ENCODE results near the gene NPEPPS. TPM values are rescaled to one million over a fixed set of nuclear protein-coding genes. Genes with fewer than 3 reads are reported as not detected.
"Not testable (repeated sequence)": the region's sequence is repeated elsewhere in the genome, so short reads cannot be mapped to it uniquely, and the experiment has no call there.

NPEPPS gene, protein sequence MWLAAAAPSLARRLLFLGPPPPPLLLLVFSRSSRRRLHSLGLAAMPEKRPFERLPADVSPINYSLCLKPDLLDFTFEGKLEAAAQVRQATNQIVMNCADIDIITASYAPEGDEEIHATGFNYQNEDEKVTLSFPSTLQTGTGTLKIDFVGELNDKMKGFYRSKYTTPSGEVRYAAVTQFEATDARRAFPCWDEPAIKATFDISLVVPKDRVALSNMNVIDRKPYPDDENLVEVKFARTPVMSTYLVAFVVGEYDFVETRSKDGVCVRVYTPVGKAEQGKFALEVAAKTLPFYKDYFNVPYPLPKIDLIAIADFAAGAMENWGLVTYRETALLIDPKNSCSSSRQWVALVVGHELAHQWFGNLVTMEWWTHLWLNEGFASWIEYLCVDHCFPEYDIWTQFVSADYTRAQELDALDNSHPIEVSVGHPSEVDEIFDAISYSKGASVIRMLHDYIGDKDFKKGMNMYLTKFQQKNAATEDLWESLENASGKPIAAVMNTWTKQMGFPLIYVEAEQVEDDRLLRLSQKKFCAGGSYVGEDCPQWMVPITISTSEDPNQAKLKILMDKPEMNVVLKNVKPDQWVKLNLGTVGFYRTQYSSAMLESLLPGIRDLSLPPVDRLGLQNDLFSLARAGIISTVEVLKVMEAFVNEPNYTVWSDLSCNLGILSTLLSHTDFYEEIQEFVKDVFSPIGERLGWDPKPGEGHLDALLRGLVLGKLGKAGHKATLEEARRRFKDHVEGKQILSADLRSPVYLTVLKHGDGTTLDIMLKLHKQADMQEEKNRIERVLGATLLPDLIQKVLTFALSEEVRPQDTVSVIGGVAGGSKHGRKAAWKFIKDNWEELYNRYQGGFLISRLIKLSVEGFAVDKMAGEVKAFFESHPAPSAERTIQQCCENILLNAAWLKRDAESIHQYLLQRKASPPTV
- total RNA-seq (2012; rRNA removed): 58.3 and 74.5 TPM in 2 replicates

- not testable (repeated sequence) for H3K4me1 ChIP-seq (ENCODE audit: control insufficient read depth, insufficient read depth, low read length); H3K27me3 ChIP-seq (ENCODE audit: control insufficient read depth, insufficient read depth, low read length); H3K36me3 ChIP-seq (ENCODE audit: insufficient read depth, low read length); H3K9me3 ChIP-seq (replicated peaks; ENCODE audit: low read length)
- Histone ChIP-seq H3K4me3 (ENCODE audit: low read length) (peak within 1 kb of the TSS; percentile 74), H3K9ac (ENCODE audit: low read depth, low read length) (peak within 1 kb of the TSS; percentile 86), H3K4me2 (ENCODE audit: low read length) (peak within 1 kb of the TSS; percentile 85)
These were observed at the start of gene NPEPPS for GRCh38 chr17:47530557-47531232. Gene NPEPPS (plus strand): TSS chr17:47531108. CDS start chr17:47531301, 193 bp downstream.

DNA sequence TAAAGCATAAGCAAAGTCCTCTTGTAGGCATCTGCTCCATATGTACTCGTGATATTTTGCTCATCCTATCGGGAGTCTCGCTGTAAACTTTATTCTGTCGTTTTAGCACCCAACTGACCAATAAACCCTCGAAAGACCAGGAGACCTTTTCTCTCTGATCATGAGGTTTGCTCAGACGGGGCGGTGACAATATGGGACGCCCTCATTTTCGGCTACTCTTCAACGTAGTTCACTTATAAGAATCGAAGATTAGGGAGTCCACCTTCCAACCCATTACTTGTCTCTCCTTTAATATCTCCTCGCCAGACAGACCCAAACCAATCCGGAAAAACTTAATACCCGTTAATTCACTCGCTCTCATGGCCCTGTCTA lies 39.1 kb upstream of the NPEPPS start:
- not testable (repeated sequence) for H3K4me1 ChIP-seq (ENCODE audit: control insufficient read depth, insufficient read depth, low read length); H3K27me3 ChIP-seq (ENCODE audit: control insufficient read depth, insufficient read depth, low read length); H3K9me3 ChIP-seq (replicated peaks; ENCODE audit: low read length); H3K36me3 ChIP-seq (ENCODE audit: insufficient read depth, low read length)
- Histone ChIP-seq H3K9ac (ENCODE audit: low read depth, low read length) (peak overlapping the region; percentile 87), H3K4me2 (ENCODE audit: low read length) (peak overlapping the region; percentile 78), H3K4me3 (ENCODE audit: low read length) (peak overlapping the region; percentile 78)

DNA sequence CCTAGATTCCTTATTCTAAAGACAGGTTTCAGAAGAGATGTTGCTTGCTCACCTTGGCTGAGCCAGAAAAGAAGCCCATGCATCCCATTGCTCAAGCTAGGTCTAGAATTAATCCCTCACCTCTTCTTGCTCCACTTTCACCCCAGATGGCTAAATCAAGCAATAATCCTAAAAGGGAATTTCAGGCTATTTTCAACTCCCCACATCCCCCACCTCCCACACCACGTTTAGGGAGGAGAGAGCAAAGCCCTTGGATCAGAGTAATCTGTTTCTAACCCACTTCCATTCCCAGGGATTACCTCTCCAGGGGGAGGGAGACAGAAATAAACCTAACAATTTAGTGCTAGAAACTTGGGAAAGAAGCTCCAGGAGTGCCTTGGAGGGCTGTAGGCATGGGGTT lies 31.8 kb upstream of the NPEPPS start:
- H3K4me3 ChIP-seq (ENCODE audit: low read length); H3K36me3 ChIP-seq (ENCODE audit: insufficient read depth, low read length); H3K4me2 ChIP-seq (ENCODE audit: low read length); H3K9me3 ChIP-seq (replicated peaks; ENCODE audit: low read length); H3K9ac ChIP-seq (ENCODE audit: low read depth, low read length); H3K27me3 ChIP-seq (ENCODE audit: control insufficient read depth, insufficient read depth, low read length): not testable (repeated sequence)
- peaks cover 26% of the 10 kb centered on the region for H3K4me1 ChIP-seq (ENCODE audit: control insufficient read depth, insufficient read depth, low read length)

GRCh38 chr17:47499494-47499893 lies 31.4 kb upstream of the NPEPPS start:
- H3K36me3 ChIP-seq (ENCODE audit: insufficient read depth, low read length); H3K27me3 ChIP-seq (ENCODE audit: control insufficient read depth, insufficient read depth, low read length): not testable (repeated sequence)

DNA sequence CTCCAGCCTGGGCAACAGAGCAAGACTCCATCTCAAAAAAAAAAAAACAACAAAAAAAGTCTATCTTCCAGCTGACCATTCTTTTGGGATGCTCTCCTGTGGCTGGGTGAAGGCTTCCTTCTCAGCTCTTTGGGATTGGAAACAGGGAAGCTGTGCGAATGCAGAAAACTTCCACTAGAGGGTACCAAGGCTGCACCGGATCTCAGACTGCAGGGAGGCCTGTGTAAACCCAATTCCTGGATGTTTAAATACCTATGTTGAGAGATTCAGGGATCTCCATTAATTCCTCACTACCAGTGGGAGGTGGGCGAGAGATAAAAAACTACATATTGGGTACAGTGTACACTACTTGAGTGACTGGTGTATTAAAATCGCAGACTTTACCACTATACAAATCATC lies 30.3 kb upstream of the NPEPPS start:
- not testable (repeated sequence) for H3K36me3 ChIP-seq (ENCODE audit: insufficient read depth, low read length); H3K9me3 ChIP-seq (replicated peaks; ENCODE audit: low read length); H3K27me3 ChIP-seq (ENCODE audit: control insufficient read depth, insufficient read depth, low read length); H3K9ac ChIP-seq (ENCODE audit: low read depth, low read length); H3K4me3 ChIP-seq (ENCODE audit: low read length); H3K4me2 ChIP-seq (ENCODE audit: low read length)
- peaks cover 26% of the 10 kb centered on the region for H3K4me1 ChIP-seq (ENCODE audit: control insufficient read depth, insufficient read depth, low read length)

More at GRCh38 chr17:47499494-47499893, 31.4 kb upstream of the NPEPPS start:
- H3K4me2 ChIP-seq (ENCODE audit: low read length); H3K9me3 ChIP-seq (replicated peaks; ENCODE audit: low read length); H3K4me3 ChIP-seq (ENCODE audit: low read length); H3K9ac ChIP-seq (ENCODE audit: low read depth, low read length): not testable (repeated sequence)
- peaks cover 26% of the 10 kb centered on the region for H3K4me1 ChIP-seq (ENCODE audit: control insufficient read depth, insufficient read depth, low read length)

GRCh38 chr17:47502122-47502731 lies 28.7 kb upstream of the NPEPPS start:
- not testable (repeated sequence) for H3K36me3 ChIP-seq (ENCODE audit: insufficient read depth, low read length); H3K9me3 ChIP-seq (replicated peaks; ENCODE audit: low read length); H3K27me3 ChIP-seq (ENCODE audit: control insufficient read depth, insufficient read depth, low read length)
- Histone ChIP-seq H3K4me1 (ENCODE audit: control insufficient read depth, insufficient read depth, low read length) (peaks cover 26% of the 10 kb centered on the region), H3K4me2 (ENCODE audit: low read length) (peak overlapping the region; percentile 64), H3K9ac (ENCODE audit: low read depth, low read length) (peak overlapping the region; percentile 78), H3K4me3 (ENCODE audit: low read length) (peak overlapping the region; percentile 12)

DNA sequence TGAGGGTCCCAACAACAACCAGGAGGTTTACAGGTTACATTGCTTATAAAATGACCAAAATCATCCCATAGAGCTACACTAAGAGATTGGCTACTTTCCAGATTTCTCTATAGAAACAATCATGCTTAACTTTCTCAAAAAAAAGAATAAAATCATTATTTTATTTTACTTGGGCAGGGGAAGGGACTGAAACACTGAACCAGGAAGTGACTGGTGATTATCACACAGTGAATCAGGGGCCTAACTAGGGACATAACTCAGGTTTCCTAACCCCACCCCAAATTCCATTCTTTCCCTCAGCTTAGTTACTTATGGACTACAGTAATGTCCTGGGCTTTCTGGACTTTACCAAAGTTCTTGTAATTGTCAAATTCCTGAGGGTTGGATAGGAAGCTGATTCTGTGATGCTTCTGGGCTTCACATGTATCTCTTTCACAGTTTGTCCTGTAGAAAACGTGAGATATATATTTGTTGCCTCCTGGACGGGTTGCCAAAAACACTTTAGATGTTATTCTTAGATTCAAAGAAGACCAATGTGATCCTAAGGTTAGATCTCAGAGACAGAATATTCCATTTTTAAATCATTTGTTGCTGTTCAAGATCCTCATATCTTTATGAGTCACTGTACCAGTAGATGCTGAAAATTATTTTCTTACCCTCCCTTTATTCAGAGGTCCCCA lies 28.0 kb upstream of the NPEPPS start:
- Histone ChIP-seq H3K4me2 (ENCODE audit: low read length) (peak overlapping the region; percentile 64), H3K4me1 (ENCODE audit: control insufficient read depth, insufficient read depth, low read length) (peaks cover 26% of the 10 kb centered on the region), H3K9ac (ENCODE audit: low read depth, low read length) (peak overlapping the region; percentile 78)
- not testable (repeated sequence) for H3K4me3 ChIP-seq (ENCODE audit: low read length); H3K9me3 ChIP-seq (replicated peaks; ENCODE audit: low read length); H3K36me3 ChIP-seq (ENCODE audit: insufficient read depth, low read length); H3K27me3 ChIP-seq (ENCODE audit: control insufficient read depth, insufficient read depth, low read length)

DNA sequence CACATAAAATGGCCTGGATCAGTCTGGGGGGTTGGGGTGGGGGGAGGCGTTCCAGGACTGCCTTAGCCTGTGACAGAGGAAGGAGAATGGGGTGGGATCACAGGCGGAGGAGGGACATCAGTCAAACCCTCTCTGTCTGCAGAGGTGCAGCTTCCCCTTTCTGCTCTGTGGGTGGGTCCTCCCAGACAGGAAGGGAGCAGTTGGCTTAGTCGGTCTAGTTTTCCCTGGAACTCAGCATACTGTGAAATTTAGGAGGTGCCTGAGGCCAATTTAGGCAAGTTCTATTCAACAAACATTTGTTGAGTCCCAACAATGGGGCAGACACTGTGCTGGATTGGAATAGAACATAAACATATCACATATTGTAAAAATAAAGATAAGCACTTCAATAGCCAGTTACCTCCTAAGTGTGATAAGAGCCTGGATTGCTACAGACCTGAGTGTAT lies 19.2 kb upstream of the NPEPPS start:
- not testable (repeated sequence) for H3K4me1 ChIP-seq (ENCODE audit: control insufficient read depth, insufficient read depth, low read length); H3K27me3 ChIP-seq (ENCODE audit: control insufficient read depth, insufficient read depth, low read length); H3K36me3 ChIP-seq (ENCODE audit: insufficient read depth, low read length); H3K9me3 ChIP-seq (replicated peaks; ENCODE audit: low read length); H3K4me3 ChIP-seq (ENCODE audit: low read length); H3K4me2 ChIP-seq (ENCODE audit: low read length); H3K9ac ChIP-seq (ENCODE audit: low read depth, low read length)

DNA sequence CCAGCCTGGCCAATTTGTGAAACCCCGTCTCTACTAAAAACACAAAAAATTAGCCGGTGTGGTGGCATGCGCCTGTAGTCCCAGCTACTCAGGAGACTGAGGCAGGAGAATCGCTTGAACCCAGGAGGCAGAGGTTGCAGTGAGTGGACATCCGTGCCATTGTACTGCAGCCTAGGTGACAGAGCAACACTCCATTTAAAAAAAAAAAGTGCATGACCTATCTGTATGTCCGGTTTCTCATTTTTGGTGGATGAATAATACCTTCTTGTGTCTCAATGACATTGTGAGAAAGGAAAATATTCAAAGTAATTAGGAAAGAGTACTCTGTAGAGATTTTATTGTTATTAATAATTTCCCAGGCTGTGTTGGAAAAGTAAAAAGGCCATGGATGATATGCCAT lies 17.6 kb upstream of the NPEPPS start:
- not testable (repeated sequence) for H3K4me3 ChIP-seq (ENCODE audit: low read length); H3K4me2 ChIP-seq (ENCODE audit: low read length); H3K9me3 ChIP-seq (replicated peaks; ENCODE audit: low read length); H3K36me3 ChIP-seq (ENCODE audit: insufficient read depth, low read length); H3K27me3 ChIP-seq (ENCODE audit: control insufficient read depth, insufficient read depth, low read length); H3K4me1 ChIP-seq (ENCODE audit: control insufficient read depth, insufficient read depth, low read length); H3K9ac ChIP-seq (ENCODE audit: low read depth, low read length)

- not testable (repeated sequence) for H3K27me3 ChIP-seq (ENCODE audit: control insufficient read depth, insufficient read depth, low read length); H3K4me1 ChIP-seq (ENCODE audit: control insufficient read depth, insufficient read depth, low read length); H3K4me3 ChIP-seq (ENCODE audit: low read length); H3K9me3 ChIP-seq (replicated peaks; ENCODE audit: low read length); H3K4me2 ChIP-seq (ENCODE audit: low read length); H3K36me3 ChIP-seq (ENCODE audit: insufficient read depth, low read length); H3K9ac ChIP-seq (ENCODE audit: low read depth, low read length)
These were observed 12.0 kb upstream of the NPEPPS start for GRCh38 chr17:47518880-47519279.

GRCh38 chr17:47519365-47519764 lies 11.5 kb upstream of the NPEPPS start:
- not testable (repeated sequence) for H3K4me2 ChIP-seq (ENCODE audit: low read length); H3K36me3 ChIP-seq (ENCODE audit: insufficient read depth, low read length); H3K9ac ChIP-seq (ENCODE audit: low read depth, low read length); H3K4me3 ChIP-seq (ENCODE audit: low read length); H3K9me3 ChIP-seq (replicated peaks; ENCODE audit: low read length); H3K4me1 ChIP-seq (ENCODE audit: control insufficient read depth, insufficient read depth, low read length); H3K27me3 ChIP-seq (ENCODE audit: control insufficient read depth, insufficient read depth, low read length)

All from skeletal muscle satellite cell (primary cell).